Uterus (tissue), 2 donors: Measurements from ENCODE around the gene IMPDH2.

ENCODE experiments used
- POLR2A ChIP-seq, 2 donors: fragments of 450-650 bp; IDR thresholded peaks; one replicate each; pipeline ENCODE4 v1.6.1; 2016; ENCODE audit warnings: antibody characterized with exemption in 2 of 2, mild to moderate bottlenecking in 1 of 2, moderate library complexity in 1 of 2
- TF ChIP-seq, protein P1 (sequence below), 4 experiments: fragments of 200-600 bp in 2 of 4; fragments of 450-650 bp in 2 of 4; sonication (generic) in 2 of 4; IDR thresholded peaks; one replicate each; pipeline ENCODE4 v1.5.1; 2016 to 2019; ENCODE audit warnings: antibody characterized with exemption in 4 of 4, mild to moderate bottlenecking in 2 of 4, moderate library complexity in 1 of 4

DNA sequence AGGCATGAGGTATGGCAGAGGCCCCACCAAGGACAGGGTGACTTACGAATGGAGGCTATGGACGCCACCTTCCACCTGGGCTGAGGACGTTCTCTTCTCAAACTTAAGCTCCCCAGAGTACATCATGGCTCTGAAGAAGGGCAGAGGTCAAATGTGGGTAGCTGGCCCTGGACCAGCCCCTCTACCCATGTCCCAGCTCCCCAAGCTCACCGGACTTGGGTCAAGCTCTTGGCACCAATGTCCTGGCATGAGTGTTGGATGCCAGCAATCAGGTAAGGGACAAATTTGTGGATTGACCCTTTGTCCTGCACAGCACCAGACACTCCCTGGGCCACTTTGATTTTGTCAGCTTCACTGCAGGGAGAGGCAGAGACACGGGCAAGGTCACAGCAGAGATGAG, 4.7 kb downstream of the IMPDH2 start:
- TF ChIP-seq, protein P1, sequence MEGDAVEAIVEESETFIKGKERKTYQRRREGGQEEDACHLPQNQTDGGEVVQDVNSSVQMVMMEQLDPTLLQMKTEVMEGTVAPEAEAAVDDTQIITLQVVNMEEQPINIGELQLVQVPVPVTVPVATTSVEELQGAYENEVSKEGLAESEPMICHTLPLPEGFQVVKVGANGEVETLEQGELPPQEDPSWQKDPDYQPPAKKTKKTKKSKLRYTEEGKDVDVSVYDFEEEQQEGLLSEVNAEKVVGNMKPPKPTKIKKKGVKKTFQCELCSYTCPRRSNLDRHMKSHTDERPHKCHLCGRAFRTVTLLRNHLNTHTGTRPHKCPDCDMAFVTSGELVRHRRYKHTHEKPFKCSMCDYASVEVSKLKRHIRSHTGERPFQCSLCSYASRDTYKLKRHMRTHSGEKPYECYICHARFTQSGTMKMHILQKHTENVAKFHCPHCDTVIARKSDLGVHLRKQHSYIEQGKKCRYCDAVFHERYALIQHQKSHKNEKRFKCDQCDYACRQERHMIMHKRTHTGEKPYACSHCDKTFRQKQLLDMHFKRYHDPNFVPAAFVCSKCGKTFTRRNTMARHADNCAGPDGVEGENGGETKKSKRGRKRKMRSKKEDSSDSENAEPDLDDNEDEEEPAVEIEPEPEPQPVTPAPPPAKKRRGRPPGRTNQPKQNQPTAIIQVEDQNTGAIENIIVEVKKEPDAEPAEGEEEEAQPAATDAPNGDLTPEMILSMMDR (IDR thresholded peaks at IDR 0.05), result no peak
- TF ChIP-seq POLR2A (IDR thresholded peaks at IDR 0.05), result no peak
